DMS114 treated with DMSO at 0.1 percent for 48 hours (cell line): Measurements from ENCODE around the gene KLF7.
"Not testable (repeated sequence)": the region's sequence is repeated elsewhere in the genome, so short reads cannot be mapped to it uniquely, and the experiment has no call there.

Experiments used
- DNase-seq: peaks from one replicate; lab custom pipeline; 2025; ENCODE audit not compliant: unreplicated experiment; lab: John Stamatoyannopoulos, UW

The KLF7 gene

GRCh38 chr2:207067473-207067872 lies 98.3 kb downstream of the KLF7 start:
- DNase-seq = no peak

GRCh38 chr2:207066791-207067460 lies 98.8 kb downstream of the KLF7 start:
- DNase-seq = no peak

DNA sequence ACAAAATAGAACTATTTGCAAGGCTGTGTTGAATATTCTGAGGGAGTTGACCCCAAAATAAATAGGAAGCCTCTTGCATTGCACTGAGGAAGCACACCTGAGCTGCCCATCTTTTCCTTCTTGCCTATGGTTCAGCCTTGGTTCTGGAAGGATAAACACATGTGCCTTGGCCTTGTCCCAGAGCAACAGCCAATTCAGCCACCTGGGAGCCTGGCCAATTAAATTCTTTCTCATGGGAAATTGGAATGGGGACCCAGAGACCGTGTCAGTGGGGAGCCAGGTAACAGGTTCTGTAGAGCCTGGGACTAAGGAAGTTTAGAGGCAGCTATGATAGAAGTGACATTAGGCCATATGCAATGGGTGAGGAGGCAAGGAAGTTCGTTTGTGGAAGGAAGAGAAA lies 99.6 kb downstream of the KLF7 start:
- no peak for DNase-seq

DNA sequence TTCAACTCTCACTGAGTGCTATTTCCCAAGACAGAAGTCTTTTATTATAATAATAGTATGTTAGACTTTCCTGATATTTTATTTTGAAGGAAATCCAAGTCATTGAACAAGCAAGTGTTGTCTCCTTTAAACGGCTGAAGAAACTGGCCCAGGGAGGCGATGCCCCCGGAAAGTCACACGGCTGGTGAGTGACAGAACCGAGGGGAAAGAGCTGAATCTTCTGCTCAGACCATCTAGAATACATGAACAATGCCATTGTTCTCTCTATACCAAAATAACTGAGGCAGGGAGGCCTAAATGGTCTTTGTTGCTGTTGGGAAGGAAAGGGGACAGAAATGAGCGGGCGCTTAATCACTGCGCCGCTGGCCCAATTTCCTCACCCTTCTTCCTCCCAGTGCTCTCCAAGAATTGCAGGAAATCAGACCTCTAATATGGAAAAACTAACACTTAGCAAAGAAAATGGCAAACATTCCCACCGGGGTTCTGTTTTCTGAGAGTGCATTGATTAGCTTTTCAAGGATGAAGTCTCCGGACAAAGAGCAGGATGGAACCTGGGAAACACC lies 101.5 kb downstream of the KLF7 start:
- no peak for DNase-seq

DNA sequence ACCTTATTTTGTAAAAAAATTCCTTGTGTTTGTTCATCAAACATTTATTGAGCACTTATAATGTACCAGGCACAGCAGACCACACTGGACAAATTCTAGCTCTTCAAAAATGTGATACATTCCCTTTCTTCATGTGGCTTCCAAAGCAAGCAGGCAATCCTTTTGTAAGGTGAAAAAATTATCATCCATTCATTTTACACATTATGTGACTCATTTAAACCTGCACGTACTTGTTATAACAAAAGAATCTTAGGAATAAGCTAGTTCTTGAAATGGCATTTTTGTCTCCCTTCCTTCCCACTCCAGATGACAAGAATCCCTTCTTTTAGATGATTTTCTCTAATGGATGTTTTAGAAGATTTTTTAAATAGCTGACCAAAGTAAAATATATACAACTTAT lies 104.6 kb downstream of the KLF7 start:
- DNase-seq = no peak

GRCh38 chr2:207055257-207055656 lies 110.5 kb downstream of the KLF7 start:
- DNase-seq = no peak

- DNase-seq = no peak
Observed at GRCh38 chr2:207054521-207054920, 111.2 kb downstream of the KLF7 start.

DNA sequence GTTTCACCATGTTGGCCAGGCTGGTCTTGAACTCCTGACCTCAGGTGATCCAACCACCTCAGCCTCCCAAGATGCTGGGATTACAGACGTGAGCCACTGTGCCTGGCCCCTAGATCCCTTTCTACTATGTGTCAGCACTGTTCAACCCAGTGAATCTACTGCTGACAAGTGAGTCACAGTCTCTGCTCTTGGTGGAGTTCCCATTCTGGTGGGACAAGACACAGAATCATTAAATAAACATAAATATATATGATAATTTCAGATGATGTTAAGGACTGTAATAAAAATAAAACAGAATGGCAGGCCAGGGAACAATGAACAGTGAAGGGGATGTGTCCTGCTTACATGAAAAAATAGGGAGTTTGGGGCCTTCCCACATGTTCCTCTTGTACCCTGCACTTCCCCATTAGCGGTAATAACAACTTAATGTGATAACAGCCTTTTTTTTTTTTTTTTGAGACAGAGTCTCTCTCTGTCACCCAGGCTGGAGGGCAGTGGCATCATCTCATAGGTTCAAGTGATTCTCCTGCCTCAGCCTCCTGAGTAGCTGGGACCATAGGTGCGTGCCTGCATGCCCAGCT lies 114.3 kb downstream of the KLF7 start:
- no peak for DNase-seq

DNA sequence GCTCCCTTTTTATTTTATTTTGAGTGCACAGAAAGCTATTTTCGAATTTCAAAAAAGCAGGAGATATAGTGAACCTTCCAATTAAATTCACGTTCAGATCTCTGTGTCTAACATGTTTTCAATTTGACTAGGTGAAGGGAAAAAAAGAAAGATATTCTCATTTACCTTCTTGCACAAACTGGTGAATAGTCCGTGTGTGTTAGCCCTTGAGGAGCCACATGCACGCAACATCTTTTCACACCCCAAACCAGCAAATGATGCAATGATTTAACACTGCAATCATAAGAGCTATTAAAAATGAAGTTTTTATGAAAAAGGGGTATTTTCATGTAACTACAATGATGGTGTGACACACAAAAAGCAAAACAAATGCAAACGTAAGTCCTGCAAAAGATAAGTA lies 116.6 kb downstream of the KLF7 start:
- no peak for DNase-seq

DNA sequence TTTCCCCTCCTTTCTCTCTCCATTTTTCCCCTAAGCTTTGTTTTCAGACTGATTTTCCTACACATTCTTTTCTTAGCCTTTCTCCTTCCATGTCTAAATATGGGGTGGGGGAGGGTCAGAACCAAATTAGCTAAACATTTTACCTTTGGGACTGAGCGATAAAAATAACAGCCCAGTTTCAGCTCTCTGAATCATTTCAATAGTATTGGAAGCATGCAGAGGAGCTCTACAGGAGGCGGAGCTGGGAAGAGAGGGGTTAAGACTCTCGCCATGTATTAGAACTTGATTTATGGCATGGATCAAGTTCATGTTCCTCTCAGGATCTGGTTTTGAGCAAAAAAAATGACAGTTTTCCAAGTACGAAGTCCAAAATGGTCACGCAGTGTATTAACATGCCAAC lies 117.3 kb downstream of the KLF7 start:
- DNase-seq = no peak

DNA sequence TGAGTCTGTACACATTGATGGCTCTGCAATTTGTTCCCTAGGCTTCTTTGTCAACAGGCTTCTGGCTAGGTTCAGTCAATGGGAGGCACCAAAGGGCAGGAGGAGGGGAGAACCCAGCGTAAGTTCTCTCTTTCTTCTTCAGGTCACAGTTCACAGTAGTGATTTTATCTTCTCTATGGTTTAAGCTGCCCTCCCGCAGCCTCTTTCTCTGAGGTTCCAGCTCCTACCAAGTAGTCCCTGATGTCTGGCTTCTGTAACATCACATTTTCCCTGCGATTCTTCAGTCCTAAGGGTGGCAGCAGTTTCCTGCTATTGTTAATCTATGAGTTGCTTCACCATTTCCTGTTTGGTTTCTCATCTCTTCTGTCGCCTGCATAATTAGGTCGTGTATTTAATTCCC lies 119.0 kb downstream of the KLF7 start:
- DNase-seq = no peak

- no peak for DNase-seq
Observed at GRCh38 chr2:207045531-207045930, 120.2 kb downstream of the KLF7 start.

- DNase-seq = no peak
Observed at GRCh38 chr2:207044379-207045362, 121.1 kb downstream of the KLF7 start.

DNA sequence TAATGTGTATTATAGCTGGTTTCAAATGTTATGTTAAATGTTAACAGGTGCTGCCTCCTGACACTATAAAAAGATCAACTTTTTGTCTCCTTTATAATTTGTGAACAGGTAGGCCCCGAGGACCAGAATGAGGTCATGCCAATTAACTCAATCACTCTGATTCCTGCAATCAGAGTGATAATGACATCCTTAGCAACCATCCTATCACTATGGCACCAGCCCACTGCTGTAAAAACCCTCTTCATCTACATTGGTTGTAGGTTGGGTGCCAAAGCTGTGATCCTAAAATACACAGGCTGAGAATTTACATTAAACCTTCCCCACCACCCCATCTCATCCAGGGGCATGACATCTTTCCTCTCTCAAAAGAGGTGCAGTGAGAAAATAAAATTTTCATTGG lies 122.9 kb downstream of the KLF7 start:
- no peak for DNase-seq

DNA sequence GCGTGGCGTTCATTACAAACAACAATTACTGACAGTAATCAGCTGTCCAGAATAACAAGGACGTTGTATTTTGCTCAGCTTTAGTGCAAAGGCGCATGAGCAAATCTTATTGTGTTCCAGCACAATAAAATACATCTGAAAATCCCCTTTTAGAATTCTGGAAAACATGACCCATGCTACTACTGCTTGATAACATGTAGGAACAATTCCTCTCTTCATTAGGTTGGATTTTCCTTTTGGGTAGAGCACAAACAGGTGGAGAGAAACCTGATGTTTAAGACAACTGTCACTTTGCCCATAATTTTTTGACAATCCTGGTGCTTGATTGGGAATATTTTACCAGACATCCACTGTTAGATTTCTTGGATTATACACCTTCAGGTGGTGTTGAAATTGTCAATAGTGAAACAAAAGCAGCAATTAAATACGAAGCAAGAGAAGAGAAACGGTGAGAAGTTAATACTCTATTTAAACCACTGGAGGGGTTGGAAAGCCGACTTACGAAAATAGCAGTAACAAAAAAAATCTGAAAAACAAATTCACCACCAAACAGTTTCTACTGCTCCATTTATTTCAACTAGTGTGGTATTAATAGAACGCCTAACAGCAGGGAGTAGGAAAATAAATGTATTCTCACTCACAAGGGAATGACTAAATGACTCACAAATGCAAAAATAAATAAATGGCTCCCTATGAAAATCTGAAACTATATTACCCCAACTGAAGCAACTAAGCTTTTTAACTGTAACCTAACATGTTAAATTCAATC lies 123.8 kb downstream of the KLF7 start:
- DNase-seq = no peak

DNA sequence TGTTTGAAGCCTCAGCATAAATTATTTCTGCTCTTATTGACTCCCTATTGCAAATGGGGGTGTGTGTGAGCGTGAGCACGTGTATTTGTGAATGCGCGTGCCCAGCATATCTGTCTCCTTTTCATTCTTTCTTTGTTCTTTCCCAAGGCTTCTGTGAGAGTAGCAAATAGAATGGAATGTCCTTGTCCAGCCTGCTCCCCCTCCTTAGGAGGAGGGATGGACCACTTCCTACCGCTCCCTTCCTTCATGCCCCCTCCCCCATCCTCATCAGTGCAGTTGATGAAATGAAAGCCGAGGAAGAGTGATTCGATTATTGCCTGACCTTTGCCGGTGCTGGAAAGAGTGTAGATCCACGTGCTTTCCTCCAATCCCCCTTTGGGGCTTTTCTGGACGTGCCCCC lies 124.5 kb downstream of the KLF7 start:
- no peak for DNase-seq

DNA sequence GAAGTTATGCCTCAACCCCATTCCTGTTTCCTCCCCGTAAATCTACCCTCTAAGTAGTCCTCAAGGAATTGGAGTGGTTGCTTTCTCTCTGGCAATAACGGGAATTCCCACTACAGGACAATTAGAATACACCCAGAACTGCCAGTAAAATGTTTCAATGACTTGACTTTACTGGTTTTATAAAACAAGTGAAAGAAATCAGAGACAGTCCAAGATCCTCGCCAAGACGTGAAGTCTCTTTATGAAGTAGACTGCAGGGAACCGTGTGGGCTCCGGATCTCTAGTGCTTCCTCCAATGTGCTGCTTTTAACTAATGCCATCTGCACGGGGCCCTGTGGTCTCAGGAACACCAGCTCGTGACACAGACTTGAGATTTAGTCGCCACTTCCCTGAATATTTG lies 125.1 kb downstream of the KLF7 start:
- DNase-seq = no peak

DNA sequence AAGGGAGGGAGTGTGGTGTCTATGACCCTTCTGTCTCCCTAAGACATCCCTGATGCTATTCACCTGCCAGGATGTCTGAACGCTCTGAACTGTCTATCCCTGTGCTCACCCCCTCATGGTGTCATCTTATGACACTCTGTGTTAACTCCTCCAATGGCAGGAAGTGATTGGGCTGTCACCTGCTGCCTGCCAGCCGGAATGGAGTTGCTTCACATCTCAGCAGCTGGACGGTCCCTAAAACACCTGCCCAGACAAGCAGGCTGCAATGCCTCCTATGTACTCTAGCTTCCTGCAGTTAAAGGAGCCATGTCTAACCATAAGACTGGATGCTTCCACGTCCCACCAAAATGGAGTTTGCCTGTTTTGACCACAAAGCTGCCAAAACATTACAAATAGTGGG lies 126.5 kb downstream of the KLF7 start:
- DNase-seq = no peak

GRCh38 chr2:207038299-207038698 lies 127.4 kb downstream of the KLF7 start:
- no peak for DNase-seq

GRCh38 chr2:207037896-207038295 lies 127.9 kb downstream of the KLF7 start:
- DNase-seq = no peak

- DNase-seq = not testable (repeated sequence)
Observed at GRCh38 chr2:207037023-207037422, 128.7 kb downstream of the KLF7 start.
